ENCODE data around the gene ADH1B.
"Not testable (repeated sequence)": the region's sequence is repeated elsewhere in the genome, so short reads cannot be mapped to it uniquely, and the experiment has no call there.

The ADH1B gene

DNA sequence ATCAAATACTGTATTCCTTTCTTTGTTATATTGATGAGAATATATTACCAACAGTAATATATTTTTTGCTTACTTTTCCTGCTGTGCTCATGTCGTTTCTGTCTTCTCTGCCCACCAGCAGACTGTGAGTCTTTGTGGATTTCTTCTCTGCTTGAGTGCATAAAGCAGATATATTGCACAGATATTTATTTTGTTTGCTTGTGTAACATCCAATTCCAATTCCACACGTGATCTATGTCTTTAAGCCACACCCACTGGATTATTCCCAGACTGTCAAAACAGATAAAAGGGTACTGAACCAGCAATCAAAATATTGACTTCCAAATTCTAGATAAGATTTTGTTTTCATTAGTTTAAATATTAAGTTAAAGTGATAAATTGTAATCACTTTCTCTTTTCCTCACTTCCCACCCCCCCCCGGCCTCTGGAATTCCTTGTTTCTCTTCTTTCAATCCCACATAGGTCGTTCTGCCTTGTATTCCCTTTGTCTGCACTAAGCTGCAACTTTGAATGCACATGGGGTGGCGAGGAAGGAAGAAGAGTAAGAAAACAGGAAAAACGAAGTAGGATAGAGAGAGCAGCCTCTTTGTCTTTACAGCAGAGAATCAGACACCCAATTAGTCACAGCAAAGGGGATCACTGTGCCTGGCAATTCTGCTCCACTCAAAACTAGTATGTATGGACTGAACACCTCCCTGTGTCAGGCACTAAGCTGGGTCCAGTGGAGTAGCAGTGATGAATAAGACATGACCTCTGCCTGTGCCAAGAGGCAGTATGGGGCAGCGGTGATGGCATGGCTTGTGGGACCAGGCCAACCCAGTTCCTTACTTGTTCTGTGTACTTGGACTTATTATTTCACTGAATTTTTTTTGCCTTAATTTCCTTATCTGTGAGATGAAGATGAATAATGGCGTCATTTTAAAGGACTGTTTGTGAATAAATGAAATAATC is at the start of gene ADH1B:
Gene ADH1B, minus strand, starts transcription at position 161 of the 951 bp plus-strand sequence. Its CDS starts 70 bp downstream, at position 91.
- DNase-seq (ENCODE audit: low read depth), result peak; percentile 58
- TF ChIP-seq, protein P1, sequence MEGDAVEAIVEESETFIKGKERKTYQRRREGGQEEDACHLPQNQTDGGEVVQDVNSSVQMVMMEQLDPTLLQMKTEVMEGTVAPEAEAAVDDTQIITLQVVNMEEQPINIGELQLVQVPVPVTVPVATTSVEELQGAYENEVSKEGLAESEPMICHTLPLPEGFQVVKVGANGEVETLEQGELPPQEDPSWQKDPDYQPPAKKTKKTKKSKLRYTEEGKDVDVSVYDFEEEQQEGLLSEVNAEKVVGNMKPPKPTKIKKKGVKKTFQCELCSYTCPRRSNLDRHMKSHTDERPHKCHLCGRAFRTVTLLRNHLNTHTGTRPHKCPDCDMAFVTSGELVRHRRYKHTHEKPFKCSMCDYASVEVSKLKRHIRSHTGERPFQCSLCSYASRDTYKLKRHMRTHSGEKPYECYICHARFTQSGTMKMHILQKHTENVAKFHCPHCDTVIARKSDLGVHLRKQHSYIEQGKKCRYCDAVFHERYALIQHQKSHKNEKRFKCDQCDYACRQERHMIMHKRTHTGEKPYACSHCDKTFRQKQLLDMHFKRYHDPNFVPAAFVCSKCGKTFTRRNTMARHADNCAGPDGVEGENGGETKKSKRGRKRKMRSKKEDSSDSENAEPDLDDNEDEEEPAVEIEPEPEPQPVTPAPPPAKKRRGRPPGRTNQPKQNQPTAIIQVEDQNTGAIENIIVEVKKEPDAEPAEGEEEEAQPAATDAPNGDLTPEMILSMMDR (conservative IDR thresholded peaks at IDR 0.05; ENCODE audit: control insufficient read depth, insufficient read depth, low read depth, low read length), result no peak
- peak within 1 kb of the TSS; percentile 34 for H3K4me3 ChIP-seq (ENCODE audit: control insufficient read depth, low read depth, low read length)

DNA sequence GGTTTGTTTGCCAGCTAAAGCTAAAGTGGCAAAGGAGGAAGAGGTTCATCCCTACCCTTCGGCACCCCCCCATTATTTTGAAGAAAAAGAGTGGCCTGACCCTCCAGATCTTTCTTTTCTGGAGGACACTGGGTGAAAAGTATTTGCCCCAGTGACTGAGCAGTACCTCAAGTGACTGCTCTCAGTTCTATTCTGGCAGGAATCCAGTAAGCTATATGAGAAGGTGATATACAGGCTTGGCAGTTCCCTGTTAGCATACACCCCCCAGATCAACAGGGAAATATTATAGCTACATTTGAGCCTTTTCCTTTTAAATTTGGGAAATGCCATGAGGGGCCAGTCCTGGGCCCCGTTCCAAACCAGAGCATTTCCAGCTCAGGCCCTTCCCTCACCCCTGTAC is 46.6 kb upstream of the ADH1B start:
- H3K4me3 ChIP-seq (ENCODE audit: control insufficient read depth, low read depth, low read length); DNase-seq (ENCODE audit: low read depth): not testable (repeated sequence)

DNA sequence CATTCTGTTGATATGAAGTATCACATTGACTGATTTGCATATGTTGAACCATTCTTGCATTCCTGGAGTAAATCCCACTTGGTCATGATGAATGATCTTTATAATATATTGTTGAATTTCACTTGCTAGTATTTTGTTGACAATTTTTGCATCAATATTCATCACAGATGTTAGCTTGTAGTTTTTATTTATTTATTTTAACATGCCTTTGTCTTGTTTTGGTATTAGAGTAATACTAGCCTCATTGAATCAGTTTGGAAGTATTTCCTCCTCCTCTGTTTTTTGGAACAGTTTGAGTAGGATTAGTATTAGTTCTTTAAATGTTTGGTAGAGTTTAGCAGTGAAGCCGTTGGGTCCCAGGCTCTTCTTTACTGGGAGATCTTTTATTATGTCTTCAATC is 45.3 kb upstream of the ADH1B start:
- H3K4me3 ChIP-seq (ENCODE audit: control insufficient read depth, low read depth, low read length), result no peak overlapping the region
- TF ChIP-seq, protein P1 (conservative IDR thresholded peaks at IDR 0.05; ENCODE audit: control insufficient read depth, insufficient read depth, low read depth, low read length), result no peak
- no peak for DNase-seq (ENCODE audit: low read depth)

DNA sequence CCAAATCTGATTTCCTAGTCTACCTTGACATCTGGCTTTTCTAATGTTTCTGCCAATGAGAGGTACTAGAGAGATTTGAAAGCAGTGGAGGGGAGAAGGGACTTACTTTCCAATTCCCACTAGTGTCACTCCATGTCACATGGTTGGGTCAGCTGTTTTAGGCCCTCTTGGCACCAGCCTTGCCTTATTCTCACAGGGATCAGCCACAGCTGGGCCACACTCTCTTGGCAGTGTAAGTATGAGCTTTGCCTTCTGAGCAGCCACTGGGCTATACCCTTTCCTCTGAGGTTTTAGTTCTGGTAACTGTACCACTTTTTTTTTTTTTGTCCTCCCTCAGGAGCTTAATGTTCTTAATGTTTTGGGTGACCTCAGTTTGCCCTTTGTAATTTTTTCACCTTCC is 41.6 kb upstream of the ADH1B start:
- no peak for DNase-seq (ENCODE audit: low read depth)
- TF ChIP-seq, protein P1 (conservative IDR thresholded peaks at IDR 0.05; ENCODE audit: control insufficient read depth, insufficient read depth, low read depth, low read length), result no peak
- H3K4me3 ChIP-seq (ENCODE audit: control insufficient read depth, low read depth, low read length), result no peak overlapping the region

DNA sequence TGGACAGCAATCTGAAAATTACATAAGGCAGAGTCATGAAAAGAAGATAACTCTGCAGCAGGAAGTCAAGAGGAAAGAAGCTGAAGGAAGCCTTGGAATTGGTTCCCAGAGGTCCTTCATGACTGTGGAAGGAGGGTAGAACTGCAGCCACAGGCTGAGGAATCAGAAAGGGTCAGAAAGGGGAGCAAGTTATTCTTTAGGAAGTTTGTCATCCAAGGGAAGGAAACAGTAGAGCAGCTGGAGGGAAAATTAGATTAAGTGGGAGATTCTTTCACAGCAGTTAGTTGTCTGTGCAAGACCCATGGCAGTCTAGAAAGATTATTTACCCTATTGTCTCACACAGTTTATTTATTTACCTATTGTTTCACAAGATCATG is 40.7 kb upstream of the ADH1B start:
- no peak overlapping the region for H3K4me3 ChIP-seq (ENCODE audit: control insufficient read depth, low read depth, low read length)
- TF ChIP-seq, protein P1 (conservative IDR thresholded peaks at IDR 0.05; ENCODE audit: control insufficient read depth, insufficient read depth, low read depth, low read length), result no peak
- DNase-seq (ENCODE audit: low read depth), result no peak

DNA sequence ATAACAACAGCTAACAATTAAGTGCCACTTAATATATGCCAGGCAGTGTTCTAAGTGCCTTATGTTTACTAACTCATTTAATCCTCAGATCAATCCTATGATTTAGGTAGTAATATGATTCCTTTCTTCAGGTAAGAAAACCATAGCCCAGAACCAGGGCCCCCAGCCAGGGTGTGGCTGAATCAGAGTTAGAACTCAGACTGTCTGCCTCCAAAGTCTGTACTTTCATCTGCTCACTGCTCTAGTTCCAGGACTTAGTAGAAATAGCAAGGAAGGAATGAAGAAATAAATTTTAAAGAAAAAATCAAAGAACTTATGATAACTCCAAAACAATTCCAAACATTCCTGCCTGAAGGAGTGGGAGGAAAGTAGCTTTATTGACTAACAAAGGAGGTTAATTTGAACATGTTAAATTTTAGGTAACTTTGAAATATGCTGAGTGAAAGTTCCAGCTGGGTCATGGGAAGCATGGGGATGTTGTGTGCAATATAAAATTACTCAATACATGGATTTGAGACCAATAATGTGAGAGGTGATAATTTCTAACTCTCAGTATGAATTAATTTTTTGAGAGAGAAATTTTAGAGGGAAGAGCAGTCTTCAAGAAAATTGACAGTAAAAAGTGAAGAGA is 40.2 kb upstream of the ADH1B start:
- no peak for DNase-seq (ENCODE audit: low read depth)
- TF ChIP-seq, protein P1 (conservative IDR thresholded peaks at IDR 0.05; ENCODE audit: control insufficient read depth, insufficient read depth, low read depth, low read length), result no peak

More for the DNA sequence above, 40.2 kb upstream of the ADH1B start:
- no peak overlapping the region for H3K4me3 ChIP-seq (ENCODE audit: control insufficient read depth, low read depth, low read length)
